Middle frontal gyrus (tissue), 1 donor: ENCODE measurements around the gene MIOS.
"Not testable (repeated sequence)": the region's sequence is repeated elsewhere in the genome, so short reads cannot be mapped to it uniquely, and the experiment has no call there.

Source experiments
- DNase-seq: peaks from one replicate; pipeline ENCODE4 v3.0.0-alpha.2; 2015; ENCODE audit warnings: low spot score; ENCODE audit errors: extremely low spot score

The MIOS gene

GRCh38 chr7:7647495-7648036, 80.9 kb downstream of the MIOS start:
- DNase-seq, result no peak

DNA sequence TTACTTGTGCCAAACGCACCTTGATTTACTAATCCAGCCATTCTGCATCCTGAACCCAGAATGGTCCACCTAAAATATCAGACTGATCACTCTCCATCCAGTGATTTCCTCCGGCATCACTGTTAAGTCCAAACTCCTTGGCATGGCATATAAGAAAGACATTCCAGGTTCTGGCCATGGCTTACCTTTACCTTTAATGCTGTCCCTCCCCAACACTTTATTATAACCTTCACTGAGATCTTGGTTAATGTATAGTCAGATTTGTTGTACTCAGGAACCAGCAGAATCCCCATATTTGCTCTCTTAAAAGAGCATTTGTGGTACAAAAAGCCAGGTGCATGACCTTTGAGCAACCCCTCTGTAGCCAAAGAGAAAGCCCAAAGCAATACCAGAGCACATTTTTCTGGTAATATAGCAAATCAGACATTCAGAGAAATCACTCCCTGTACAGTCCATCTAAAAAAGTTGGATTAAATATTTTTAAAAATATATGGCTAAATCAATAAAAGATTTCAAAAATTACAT, 84.1 kb downstream of the MIOS start:
- DNase-seq, result no peak

GRCh38 chr7:7651479-7651878, 84.8 kb downstream of the MIOS start:
- no peak for DNase-seq

DNA sequence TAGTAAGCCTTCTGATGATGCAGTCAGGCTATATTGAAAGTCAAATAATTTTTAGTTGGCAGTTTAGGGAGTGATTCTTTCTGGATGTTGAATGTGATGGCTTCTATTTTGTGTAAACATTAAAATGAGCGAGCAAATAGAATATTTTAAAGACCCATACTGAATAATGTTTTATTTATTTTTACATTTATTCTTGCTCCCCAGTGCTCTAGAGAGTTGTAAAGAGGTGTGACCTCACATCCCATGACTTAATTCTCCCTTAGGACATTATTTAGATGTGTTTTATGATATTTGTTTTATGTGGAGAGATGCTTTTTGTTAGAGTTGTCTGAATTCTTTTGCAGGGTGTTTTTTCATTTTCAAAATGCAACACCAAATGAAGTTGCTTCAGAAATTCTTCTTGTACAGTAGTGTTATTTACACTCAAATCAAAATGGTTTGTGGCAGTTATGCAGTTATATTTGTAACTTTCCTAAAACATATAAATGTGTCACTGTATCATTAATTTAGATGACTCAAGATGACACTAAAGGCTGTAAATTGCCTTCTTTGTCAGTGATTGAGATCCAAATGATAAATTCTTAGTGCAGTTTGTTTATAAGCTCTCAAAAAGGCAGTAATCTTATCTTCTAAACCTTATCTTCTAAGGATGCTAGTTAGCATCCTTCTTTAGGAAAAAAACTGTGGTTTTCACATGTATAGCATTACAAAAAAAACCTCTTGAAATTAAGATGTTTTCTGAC, 86.3 kb downstream of the MIOS start:
- DNase-seq, result no peak

- DNase-seq, result no peak
Measured at GRCh38 chr7:7653593-7654187, 87.0 kb downstream of the MIOS start.

- DNase-seq, result no peak
Measured at GRCh38 chr7:7654964-7655715, 88.5 kb downstream of the MIOS start.

DNA sequence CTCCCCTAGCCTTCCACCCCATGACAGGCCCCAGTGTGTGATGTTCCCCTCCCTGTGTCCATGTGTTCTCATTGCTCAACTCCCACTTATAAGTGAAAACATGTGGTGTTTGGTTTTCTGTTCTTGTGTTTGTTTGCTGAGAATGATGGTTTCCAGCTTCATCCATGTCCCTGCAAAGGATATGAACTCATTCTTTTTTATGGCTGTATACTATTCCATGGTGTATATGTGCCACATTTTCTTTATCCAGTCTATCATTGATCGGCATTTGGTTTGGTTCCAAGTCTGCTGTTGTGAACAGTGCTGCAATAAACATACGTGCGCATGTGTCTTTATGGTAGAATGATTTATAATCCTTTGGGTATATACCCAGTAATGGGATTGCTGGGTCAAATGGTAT, 89.8 kb downstream of the MIOS start:
- DNase-seq, result not testable (repeated sequence)
